Activated naive CD4-positive, alpha-beta T cell treated with anti-CD3 and anti-CD28 coated beads, Interleukin-2, amount 50 U/mL, for 24 hours (primary cell): ENCODE results near the gene TOGARAM1.
"Not testable (repeated sequence)": the region's sequence is repeated elsewhere in the genome, so short reads cannot be mapped to it uniquely, and the experiment has no call there.

Experiments
- H3K27ac Mint-ChIP-seq: one replicate; pipeline ENCODE4 v1.8.0; 2021; ENCODE audit warnings: mild to moderate bottlenecking, mixed read lengths
- H3K27me3 Mint-ChIP-seq: one replicate; pipeline ENCODE4 v1.8.0; 2021; ENCODE audit warnings: mixed read lengths
- H3K36me3 Mint-ChIP-seq: one replicate; pipeline ENCODE4 v1.8.0; 2021; ENCODE audit warnings: mixed read lengths
- H3K4me1 Mint-ChIP-seq: one replicate; pipeline ENCODE4 v1.8.0; 2021; ENCODE audit warnings: mixed read lengths
- H3K4me3 Mint-ChIP-seq: one replicate; pipeline ENCODE4 v1.8.0; 2021; ENCODE audit warnings: mild to moderate bottlenecking, mixed read lengths
- H3K9me3 Mint-ChIP-seq: one replicate; pipeline ENCODE4 v1.8.0; 2021; ENCODE audit warnings: mixed read lengths

TOGARAM1 gene

GRCh38 chr14:45051896-45052295 is 89.9 kb downstream of the TOGARAM1 start:
- H3K9me3 Mint-ChIP-seq, result peaks cover 7% of the 10 kb centered on the region
- H3K27me3 Mint-ChIP-seq, result no peaks in the 10 kb centered on the region
- peaks cover under 1% of the 10 kb centered on the region for H3K4me1 Mint-ChIP-seq
- no peak overlapping the region for H3K4me3 Mint-ChIP-seq
- no peak overlapping the region for H3K27ac Mint-ChIP-seq
- peaks cover 17% of the 10 kb centered on the region for H3K36me3 Mint-ChIP-seq

DNA sequence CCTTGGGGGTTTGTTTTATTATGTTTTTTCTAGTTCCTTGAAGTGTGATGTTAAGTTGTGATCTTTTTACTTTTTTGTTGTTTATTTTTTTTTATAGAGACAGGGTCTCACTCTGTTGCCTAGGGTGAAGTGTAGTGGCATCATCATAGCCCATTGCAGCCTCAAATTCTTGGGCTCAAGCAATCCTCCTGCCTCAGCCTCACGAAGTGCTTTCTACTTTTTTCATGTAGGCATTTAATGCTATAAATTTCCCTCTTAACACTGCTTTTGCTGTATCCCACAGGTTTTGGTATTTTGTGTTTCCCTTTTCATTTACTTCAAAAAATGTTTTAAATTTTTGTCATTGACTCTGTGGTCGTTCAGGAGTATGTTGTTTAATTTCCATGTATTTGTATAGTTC is 95.4 kb downstream of the TOGARAM1 start:
- no peak overlapping the region for H3K4me3 Mint-ChIP-seq
- no peaks in the 10 kb centered on the region for H3K27me3 Mint-ChIP-seq
- H3K4me1 Mint-ChIP-seq, result peaks cover 3% of the 10 kb centered on the region
- peaks cover 27% of the 10 kb centered on the region for H3K36me3 Mint-ChIP-seq
- no peak overlapping the region for H3K27ac Mint-ChIP-seq
- H3K9me3 Mint-ChIP-seq, result peaks cover 15% of the 10 kb centered on the region

DNA sequence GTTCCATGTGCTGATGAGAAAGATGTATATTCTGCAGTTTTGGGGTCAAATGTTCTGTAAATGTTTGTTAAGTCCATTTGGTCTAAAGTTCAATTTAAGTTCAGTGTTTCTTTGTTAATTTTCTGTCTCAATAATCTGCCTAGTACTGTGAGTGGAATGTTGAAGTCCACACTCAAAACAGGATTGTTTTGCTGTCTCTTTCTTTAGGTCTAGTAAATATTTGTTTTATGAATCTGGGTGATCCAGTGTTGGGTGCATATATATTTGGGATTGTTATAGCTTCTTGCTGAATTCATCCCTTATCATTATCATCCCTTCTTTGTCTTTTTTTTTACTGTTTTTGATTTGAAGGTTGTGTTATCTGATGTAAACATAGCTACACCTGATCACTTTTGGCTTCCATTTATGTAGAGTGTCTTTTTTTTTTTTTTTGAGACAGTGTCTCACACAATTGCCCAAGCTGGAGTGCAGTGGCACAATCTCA is 95.9 kb downstream of the TOGARAM1 start:
- peaks cover 15% of the 10 kb centered on the region for H3K9me3 Mint-ChIP-seq
- H3K4me3 Mint-ChIP-seq, result no peak overlapping the region
- H3K27ac Mint-ChIP-seq, result no peak overlapping the region
- no peaks in the 10 kb centered on the region for H3K27me3 Mint-ChIP-seq
- H3K4me1 Mint-ChIP-seq, result peaks cover 3% of the 10 kb centered on the region
- H3K36me3 Mint-ChIP-seq, result peaks cover 27% of the 10 kb centered on the region

DNA sequence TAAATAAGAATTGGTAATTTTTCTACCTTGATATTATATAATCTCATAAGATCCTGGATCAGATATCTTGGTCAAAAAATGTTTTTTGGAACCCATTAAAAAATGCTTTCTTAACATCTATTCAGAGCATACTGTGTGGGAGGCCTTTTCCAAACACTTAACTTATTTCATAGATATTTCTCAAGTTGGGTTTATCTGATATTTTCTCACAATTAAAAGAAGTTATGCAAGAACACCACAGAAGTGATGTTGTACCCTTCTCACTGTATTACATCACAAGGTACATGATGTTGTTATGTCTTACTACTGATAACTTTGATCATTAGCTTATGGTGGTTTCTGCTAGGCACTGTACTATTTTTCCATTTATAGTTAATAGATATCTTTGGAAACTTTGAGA is 98.6 kb downstream of the TOGARAM1 start:
- Mint-ChIP-seq H3K36me3 (peaks cover 29% of the 10 kb centered on the region), H3K4me1 (peaks cover 3% of the 10 kb centered on the region), H3K4me3 (no peak overlapping the region), H3K9me3 (peaks cover 15% of the 10 kb centered on the region), H3K27me3 (no peaks in the 10 kb centered on the region), H3K27ac (no peak overlapping the region)

DNA sequence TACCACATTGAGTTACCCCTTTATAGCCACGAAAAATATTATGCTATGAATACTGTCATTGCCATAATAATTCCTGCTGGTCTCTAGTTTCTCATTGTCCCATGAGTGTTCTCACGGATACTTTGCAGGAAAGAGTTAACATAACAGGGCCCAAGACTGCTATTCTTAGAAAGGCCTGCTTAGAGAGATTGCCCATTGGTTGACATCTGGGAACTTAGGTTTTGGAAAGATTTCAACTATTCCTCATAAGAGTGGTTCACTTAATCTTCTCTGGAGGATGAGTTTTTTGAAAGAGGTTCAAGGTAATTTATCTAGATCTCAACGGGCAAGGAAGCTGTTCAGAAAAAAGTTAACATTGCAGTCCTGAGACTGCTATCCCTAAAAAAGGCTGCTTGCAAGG is 103.5 kb downstream of the TOGARAM1 start:
- H3K9me3 Mint-ChIP-seq, result no peaks in the 10 kb centered on the region
- no peaks in the 10 kb centered on the region for H3K27me3 Mint-ChIP-seq
- no peak overlapping the region for H3K4me3 Mint-ChIP-seq
- no peaks in the 10 kb centered on the region for H3K4me1 Mint-ChIP-seq
- H3K36me3 Mint-ChIP-seq, result peaks cover 12% of the 10 kb centered on the region
- no peak overlapping the region for H3K27ac Mint-ChIP-seq

GRCh38 chr14:45065956-45066355 is 104.0 kb downstream of the TOGARAM1 start:
- no peak overlapping the region for H3K4me3 Mint-ChIP-seq
- no peak overlapping the region for H3K27ac Mint-ChIP-seq
- H3K4me1 Mint-ChIP-seq, result no peaks in the 10 kb centered on the region
- H3K27me3 Mint-ChIP-seq, result no peaks in the 10 kb centered on the region
- peaks cover 12% of the 10 kb centered on the region for H3K36me3 Mint-ChIP-seq
- no peaks in the 10 kb centered on the region for H3K9me3 Mint-ChIP-seq

DNA sequence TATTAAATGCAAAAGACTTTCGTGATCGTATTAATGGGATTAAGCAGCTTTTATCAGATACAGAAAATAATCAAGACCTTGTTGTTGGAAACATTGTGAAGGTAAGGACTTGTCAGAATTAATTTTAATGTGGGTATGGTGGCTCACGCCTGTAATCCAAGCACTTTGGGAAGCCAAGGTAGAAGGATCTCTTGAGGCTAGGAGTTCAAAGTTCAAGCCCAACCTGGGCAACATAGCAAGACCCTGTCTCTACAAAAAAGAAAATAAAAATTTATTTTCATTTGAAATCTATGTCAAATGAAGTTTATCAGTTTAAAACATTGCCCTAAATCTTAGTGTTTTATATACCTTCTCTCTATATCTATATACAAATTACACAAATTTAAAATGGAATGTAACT is 104.7 kb downstream of the TOGARAM1 start:
- H3K4me1 Mint-ChIP-seq, result no peaks in the 10 kb centered on the region
- H3K27ac Mint-ChIP-seq, result no peak overlapping the region

DNA sequence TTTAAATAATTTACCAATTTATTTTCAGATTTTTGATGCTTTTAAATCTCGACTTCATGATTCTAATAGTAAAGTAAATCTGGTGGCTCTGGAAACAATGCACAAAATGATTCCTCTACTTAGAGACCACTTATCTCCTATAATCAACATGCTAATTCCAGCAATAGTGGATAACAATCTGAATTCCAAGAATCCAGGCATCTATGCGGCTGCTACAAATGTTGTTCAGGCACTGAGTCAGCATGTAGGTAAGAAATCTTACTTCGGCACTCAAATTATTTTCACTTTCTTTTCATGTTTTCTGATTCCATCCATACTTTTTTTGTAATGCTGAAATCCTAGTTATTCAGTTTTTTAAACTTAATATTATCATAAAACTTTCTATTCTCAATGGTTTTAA is 106.4 kb downstream of the TOGARAM1 start:
- H3K4me3 Mint-ChIP-seq, result no peak overlapping the region
- H3K27ac Mint-ChIP-seq, result no peak overlapping the region
- H3K27me3 Mint-ChIP-seq, result no peaks in the 10 kb centered on the region
- H3K36me3 Mint-ChIP-seq, result peaks cover 10% of the 10 kb centered on the region
- H3K9me3 Mint-ChIP-seq, result no peaks in the 10 kb centered on the region
- no peaks in the 10 kb centered on the region for H3K4me1 Mint-ChIP-seq

More for the DNA sequence above, 104.7 kb downstream of the TOGARAM1 start:
- no peaks in the 10 kb centered on the region for H3K9me3 Mint-ChIP-seq
- H3K4me3 Mint-ChIP-seq, result no peak overlapping the region
- H3K36me3 Mint-ChIP-seq, result peaks cover 10% of the 10 kb centered on the region
- no peaks in the 10 kb centered on the region for H3K27me3 Mint-ChIP-seq

- H3K4me1 Mint-ChIP-seq, result no peaks in the 10 kb centered on the region
- no peak overlapping the region for H3K4me3 Mint-ChIP-seq
- H3K27me3 Mint-ChIP-seq, result no peaks in the 10 kb centered on the region
Measured at GRCh38 chr14:45070215-45070614, 108.2 kb downstream of the TOGARAM1 start.

DNA sequence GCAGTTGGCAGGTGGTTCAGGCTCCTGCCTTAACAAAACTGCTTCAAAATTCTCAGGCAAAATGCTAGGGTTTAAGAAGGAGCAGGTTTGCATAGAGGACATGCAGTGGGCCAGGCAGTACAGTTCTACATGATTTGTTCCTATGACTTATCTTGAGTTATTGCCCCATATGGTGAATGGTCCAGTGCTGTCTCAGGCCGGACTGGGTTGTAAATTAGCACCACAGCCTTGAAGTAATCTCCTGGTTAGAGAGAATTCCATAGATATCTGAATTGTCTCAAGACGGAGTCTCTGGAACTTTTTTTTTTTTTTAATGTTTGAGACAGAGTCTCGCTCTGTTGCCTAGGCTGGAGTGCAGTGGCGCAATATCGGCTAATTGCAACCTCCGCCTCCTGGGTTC is 110.1 kb downstream of the TOGARAM1 start:
- H3K27me3 Mint-ChIP-seq, result no peaks in the 10 kb centered on the region
- H3K4me1 Mint-ChIP-seq, result no peaks in the 10 kb centered on the region
- H3K9me3 Mint-ChIP-seq, result no peaks in the 10 kb centered on the region
- H3K27ac Mint-ChIP-seq, result peak overlapping the region; percentile 27
- H3K36me3 Mint-ChIP-seq, result no peaks in the 10 kb centered on the region
- H3K4me3 Mint-ChIP-seq, result no peak overlapping the region

More at GRCh38 chr14:45070215-45070614, 108.2 kb downstream of the TOGARAM1 start:
- Mint-ChIP-seq H3K27ac (no peak overlapping the region), H3K36me3 (peaks cover 2% of the 10 kb centered on the region), H3K9me3 (no peaks in the 10 kb centered on the region)

DNA sequence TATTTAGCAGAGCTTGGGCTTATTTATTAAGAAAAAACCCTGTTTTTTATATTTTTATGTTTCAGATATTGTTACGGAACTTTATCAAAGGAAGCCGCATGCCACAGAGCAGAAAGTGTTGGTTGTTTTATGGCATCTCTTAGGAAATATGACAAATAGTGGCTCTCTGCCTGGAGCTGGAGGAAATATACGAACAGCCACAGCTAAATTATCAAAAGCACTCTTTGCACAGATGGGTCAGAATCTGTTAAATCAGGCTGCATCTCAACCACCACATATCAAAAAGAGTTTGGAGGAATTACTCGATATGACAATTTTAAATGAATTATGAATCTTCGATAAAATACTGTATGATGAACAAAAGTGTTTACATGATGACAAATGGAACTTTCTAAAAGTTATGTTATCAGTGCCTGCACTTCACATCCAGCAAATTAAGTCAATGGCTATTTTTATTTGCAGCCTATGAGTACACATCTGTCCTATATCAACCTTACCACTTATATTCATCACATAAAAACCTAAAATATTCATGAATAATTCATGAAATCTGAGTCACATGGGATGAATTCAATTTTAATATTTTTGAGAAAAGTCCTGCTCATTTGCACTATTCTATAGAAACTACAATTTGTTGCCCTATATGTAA is 111.4 kb downstream of the TOGARAM1 start:
- no peaks in the 10 kb centered on the region for H3K4me1 Mint-ChIP-seq
- H3K27me3 Mint-ChIP-seq, result no peaks in the 10 kb centered on the region
- H3K4me3 Mint-ChIP-seq, result no peak overlapping the region
- no peaks in the 10 kb centered on the region for H3K9me3 Mint-ChIP-seq
- H3K36me3 Mint-ChIP-seq, result no peaks in the 10 kb centered on the region
- no peak overlapping the region for H3K27ac Mint-ChIP-seq

- Mint-ChIP-seq H3K27me3 (no peaks in the 10 kb centered on the region), H3K4me3 (no peak overlapping the region), H3K36me3 (no peaks in the 10 kb centered on the region), H3K4me1 (peaks cover 9% of the 10 kb centered on the region), H3K9me3 (no peaks in the 10 kb centered on the region), H3K27ac (no peak overlapping the region)
Measured at GRCh38 chr14:45078323-45078722, 116.3 kb downstream of the TOGARAM1 start.

- not testable (repeated sequence) for H3K36me3 Mint-ChIP-seq, H3K4me3 Mint-ChIP-seq, H3K27me3 Mint-ChIP-seq, H3K9me3 Mint-ChIP-seq, H3K27ac Mint-ChIP-seq
- H3K4me1 Mint-ChIP-seq, result peaks cover 19% of the 10 kb centered on the region
Measured at GRCh38 chr14:45080416-45080968, 118.5 kb downstream of the TOGARAM1 start.

GRCh38 chr14:45081096-45081495 is 119.1 kb downstream of the TOGARAM1 start:
- not testable (repeated sequence) for H3K27me3 Mint-ChIP-seq, H3K36me3 Mint-ChIP-seq, H3K4me3 Mint-ChIP-seq, H3K27ac Mint-ChIP-seq, H3K9me3 Mint-ChIP-seq
- H3K4me1 Mint-ChIP-seq, result peaks cover 25% of the 10 kb centered on the region

DNA sequence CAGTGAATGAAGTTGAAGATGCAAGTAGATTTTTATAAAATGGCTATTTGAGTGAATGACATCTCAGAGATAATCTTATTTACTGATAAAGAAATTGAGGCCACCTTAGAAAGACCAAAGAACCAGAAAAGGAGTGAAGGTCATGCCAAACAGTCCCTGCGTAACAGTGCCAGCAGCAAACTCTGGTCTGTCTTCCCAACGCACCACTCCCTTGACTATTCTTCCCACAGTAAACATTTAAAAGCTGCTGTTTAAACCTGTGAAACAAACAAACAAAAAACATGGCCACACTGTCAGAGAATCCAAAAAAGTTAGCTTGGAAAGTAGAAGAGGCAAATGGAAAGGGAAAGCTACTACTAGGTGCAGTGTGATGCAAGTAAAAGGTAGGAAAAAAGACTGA is 120.4 kb downstream of the TOGARAM1 start:
- Mint-ChIP-seq H3K27ac (no peak overlapping the region), H3K27me3 (no peaks in the 10 kb centered on the region), H3K9me3 (no peaks in the 10 kb centered on the region), H3K36me3 (peaks cover 9% of the 10 kb centered on the region), H3K4me1 (peaks cover 38% of the 10 kb centered on the region), H3K4me3 (peak overlapping the region; percentile 65)

DNA sequence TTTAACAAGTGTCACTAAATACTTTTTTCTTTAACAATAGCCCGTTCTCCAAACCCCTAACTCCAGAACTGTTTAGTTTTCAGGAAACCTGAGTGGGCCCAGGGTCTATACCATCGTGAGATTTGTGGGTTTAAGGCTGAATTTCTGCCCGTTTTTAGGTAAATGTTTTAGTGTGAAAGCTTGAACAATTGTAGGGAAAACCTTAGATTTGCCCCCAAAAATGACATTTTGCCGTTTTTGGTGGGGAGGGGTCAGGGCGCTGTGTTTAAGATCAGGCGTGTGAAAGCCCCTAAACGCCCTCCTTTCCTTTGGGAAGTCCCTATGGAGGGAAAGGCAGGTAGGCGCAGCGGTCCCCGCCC is 121.6 kb downstream of the TOGARAM1 start:
- Mint-ChIP-seq H3K4me3 (peak overlapping the region; percentile 73), H3K36me3 (peaks cover 9% of the 10 kb centered on the region), H3K27ac (peak overlapping the region; percentile 73), H3K4me1 (peaks cover 48% of the 10 kb centered on the region), H3K27me3 (no peaks in the 10 kb centered on the region), H3K9me3 (no peaks in the 10 kb centered on the region)
